KMS-11 (cell line): ENCODE results near the gene LMCD1.

Experiments
- H2AFZ ChIP-seq: fragments of 200-600 bp; sonication (generic); 2 replicates; pipeline ENCODE4 v1.6.1; 2016; ENCODE audit warnings: antibody characterized with exemption, mixed run types, low read depth
- H3K27ac ChIP-seq: fragments of 200-600 bp; sonication (generic); 2 replicates; pipeline ENCODE4 v1.6.1; 2016; ENCODE audit warnings: mild to moderate bottlenecking, mixed run types
- H3K27me3 ChIP-seq: fragments of 200-600 bp; sonication (generic); 2 replicates; pipeline ENCODE4 v1.6.1; 2017; ENCODE audit warnings: mild to moderate bottlenecking, low read depth, mixed run types, moderate library complexity; ENCODE audit not compliant: insufficient read depth
- H3K36me3 ChIP-seq: fragments of 200-600 bp; sonication (generic); 2 replicates; pipeline ENCODE4 v1.6.1; 2017; ENCODE audit warnings: mild to moderate bottlenecking, mixed run types; ENCODE audit not compliant: insufficient read depth
- H3K4me1 ChIP-seq: fragments of 200-600 bp; sonication (generic); 2 replicates; pipeline ENCODE4 v1.6.1; 2016; ENCODE audit warnings: mild to moderate bottlenecking, low read depth, mixed run types; ENCODE audit not compliant: poor library complexity, severe bottlenecking
- H3K4me2 ChIP-seq: fragments of 200-600 bp; sonication (generic); 2 replicates; pipeline ENCODE4 v1.7.0; 2016; ENCODE audit warnings: mild to moderate bottlenecking, mixed run types
- H3K4me3 ChIP-seq: fragments of 200-600 bp; sonication (generic); IDR thresholded peaks from 2 replicates; pipeline ENCODE4 v1.6.1; 2017; ENCODE audit warnings: low read depth, low read length, mixed read lengths; ENCODE audit not compliant: insufficient read depth
- H3K79me2 ChIP-seq: fragments of 200-600 bp; sonication (generic); 2 replicates; pipeline ENCODE4 v1.6.1; 2016; ENCODE audit warnings: low read depth, mixed run types; ENCODE audit not compliant: insufficient read depth
- H3K9ac ChIP-seq: fragments of 200-600 bp; sonication (generic); 2 replicates; pipeline ENCODE4 v1.6.1; 2016; ENCODE audit warnings: mild to moderate bottlenecking, mixed run types
- H4K20me1 ChIP-seq: fragments of 200-600 bp; sonication (generic); 2 replicates; pipeline ENCODE4 v1.6.1; 2016; ENCODE audit warnings: mild to moderate bottlenecking, mixed run types; ENCODE audit not compliant: insufficient read depth
- TF ChIP-seq, protein P1 (sequence below): fragments of 200-600 bp; sonication (generic); conservative IDR thresholded peaks from 2 replicates; pipeline ENCODE4 v1.6.1; 2017; ENCODE audit warnings: low read depth, mild to moderate bottlenecking, antibody characterized with exemption, low read length, moderate library complexity, mixed read lengths

LMCD1 gene

DNA sequence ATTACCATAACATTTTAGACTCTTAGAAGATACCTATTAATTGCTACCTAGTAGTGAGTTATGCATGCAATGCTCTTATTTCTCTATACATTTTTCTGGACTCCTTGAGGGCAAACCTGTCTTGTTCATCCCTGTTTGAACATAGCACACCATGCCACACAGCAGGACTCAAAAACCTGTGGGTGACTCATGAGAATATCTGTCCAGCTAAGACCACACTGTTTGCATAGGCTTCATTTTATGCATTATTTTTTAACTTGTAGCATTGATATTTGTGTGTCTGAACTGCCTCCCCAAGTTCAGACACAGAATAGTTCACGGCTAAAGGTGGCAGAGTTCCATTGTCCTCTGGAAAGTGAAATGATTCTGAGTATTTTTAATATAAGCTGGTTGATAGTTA lies 1.8 kb downstream of the LMCD1 start:
- Histone ChIP-seq H4K20me1 (no peaks in the 10 kb centered on the region), H3K27me3 (no peaks in the 10 kb centered on the region), H3K4me2 (no peak overlapping the region), H3K79me2 (no peaks in the 10 kb centered on the region), H3K9ac (no peak overlapping the region), H3K4me3 (no peak overlapping the region), H3K36me3 (no peaks in the 10 kb centered on the region), H3K27ac (no peak overlapping the region), H3K4me1 (no peaks in the 10 kb centered on the region), H2AFZ (no peak overlapping the region)
- TF ChIP-seq, protein P1, sequence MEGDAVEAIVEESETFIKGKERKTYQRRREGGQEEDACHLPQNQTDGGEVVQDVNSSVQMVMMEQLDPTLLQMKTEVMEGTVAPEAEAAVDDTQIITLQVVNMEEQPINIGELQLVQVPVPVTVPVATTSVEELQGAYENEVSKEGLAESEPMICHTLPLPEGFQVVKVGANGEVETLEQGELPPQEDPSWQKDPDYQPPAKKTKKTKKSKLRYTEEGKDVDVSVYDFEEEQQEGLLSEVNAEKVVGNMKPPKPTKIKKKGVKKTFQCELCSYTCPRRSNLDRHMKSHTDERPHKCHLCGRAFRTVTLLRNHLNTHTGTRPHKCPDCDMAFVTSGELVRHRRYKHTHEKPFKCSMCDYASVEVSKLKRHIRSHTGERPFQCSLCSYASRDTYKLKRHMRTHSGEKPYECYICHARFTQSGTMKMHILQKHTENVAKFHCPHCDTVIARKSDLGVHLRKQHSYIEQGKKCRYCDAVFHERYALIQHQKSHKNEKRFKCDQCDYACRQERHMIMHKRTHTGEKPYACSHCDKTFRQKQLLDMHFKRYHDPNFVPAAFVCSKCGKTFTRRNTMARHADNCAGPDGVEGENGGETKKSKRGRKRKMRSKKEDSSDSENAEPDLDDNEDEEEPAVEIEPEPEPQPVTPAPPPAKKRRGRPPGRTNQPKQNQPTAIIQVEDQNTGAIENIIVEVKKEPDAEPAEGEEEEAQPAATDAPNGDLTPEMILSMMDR, result no peak

DNA sequence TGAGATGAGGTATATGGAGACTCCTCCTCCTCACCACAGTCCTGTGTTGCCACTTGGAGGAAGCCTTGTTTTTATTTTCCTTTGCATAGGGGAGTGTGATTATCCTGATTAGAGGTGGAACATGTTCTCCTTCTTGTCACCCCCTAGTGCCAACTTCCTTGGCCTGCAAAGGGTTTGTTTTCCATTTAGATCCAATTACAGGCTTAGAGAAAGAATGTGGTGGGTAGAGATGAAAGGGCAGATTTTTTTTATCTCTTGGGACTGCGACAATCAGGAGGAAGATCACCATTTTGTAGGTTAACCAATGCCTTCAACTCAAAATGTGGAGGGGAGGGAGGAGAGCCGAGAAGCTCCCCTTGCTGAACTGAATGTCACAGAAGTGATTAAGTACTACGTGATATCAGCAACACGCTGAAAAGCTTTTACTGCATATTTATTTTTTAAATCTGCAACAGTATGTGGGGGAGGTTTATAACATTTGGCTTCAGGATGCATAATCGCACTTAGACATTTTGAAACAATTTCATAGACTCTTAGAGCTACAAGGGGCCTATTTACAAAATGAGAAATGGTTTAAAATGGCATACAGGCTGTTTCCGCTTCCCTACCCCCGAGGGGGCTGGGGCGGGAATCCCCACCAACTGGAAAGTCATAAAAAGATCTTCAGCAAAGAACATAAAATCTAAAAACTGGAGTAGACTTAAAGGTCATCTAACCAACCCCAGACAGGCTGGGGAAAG lies 2.4 kb downstream of the LMCD1 start:
- Histone ChIP-seq H3K4me1 (no peaks in the 10 kb centered on the region), H3K4me3 (no peak overlapping the region), H4K20me1 (no peaks in the 10 kb centered on the region), H3K79me2 (no peaks in the 10 kb centered on the region), H3K9ac (no peak overlapping the region), H2AFZ (no peak overlapping the region), H3K27ac (no peak overlapping the region), H3K27me3 (no peaks in the 10 kb centered on the region), H3K4me2 (no peak overlapping the region), H3K36me3 (no peaks in the 10 kb centered on the region)
- TF ChIP-seq, protein P1, result no peak

DNA sequence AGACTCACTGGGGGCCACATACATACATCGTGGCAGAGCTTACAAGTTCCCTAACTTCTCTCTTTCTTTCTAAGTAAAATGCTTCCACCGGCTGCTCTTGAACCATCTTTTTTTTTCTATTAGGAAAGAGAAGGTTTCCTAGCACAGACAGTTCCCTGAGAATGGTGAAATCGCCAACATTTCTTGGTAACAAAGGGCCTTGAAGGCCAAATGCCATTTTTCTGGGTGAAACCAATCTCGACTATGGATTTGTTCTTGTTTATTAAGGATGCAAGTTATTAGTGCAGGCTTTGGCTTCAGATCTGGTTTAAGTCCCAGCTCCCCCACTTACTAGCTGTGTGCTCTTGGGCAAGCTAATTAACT lies 3.0 kb downstream of the LMCD1 start:
- Histone ChIP-seq H3K27ac (no peak overlapping the region), H3K27me3 (no peaks in the 10 kb centered on the region), H4K20me1 (no peaks in the 10 kb centered on the region), H2AFZ (no peak overlapping the region), H3K79me2 (no peaks in the 10 kb centered on the region), H3K4me2 (no peak overlapping the region), H3K4me3 (no peak overlapping the region), H3K36me3 (no peaks in the 10 kb centered on the region), H3K9ac (no peak overlapping the region), H3K4me1 (no peaks in the 10 kb centered on the region)
- TF ChIP-seq, protein P1, result no peak

DNA sequence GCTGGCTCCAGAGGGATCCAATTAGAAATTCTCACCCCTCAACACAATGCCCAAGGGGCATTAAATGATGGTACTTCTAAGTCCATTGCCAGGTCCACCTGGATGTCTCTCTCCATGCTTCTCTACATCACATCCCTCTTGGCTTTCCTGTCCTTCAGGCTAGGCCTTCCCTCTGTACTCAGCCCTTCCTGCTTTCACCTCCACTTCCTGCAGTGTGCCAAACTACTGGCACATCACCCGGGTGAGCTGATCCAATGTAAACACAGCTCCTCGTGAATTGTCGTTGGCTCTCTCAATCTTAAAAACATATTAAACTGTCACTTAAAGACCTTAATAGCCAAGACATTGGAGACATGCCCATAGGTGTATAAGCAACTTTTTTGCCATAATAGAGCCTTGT lies 4.0 kb downstream of the LMCD1 start:
- Histone ChIP-seq H3K27ac (no peak overlapping the region), H3K4me1 (no peaks in the 10 kb centered on the region), H3K4me3 (no peak overlapping the region), H2AFZ (no peak overlapping the region), H3K9ac (no peak overlapping the region), H3K27me3 (no peaks in the 10 kb centered on the region), H3K79me2 (no peaks in the 10 kb centered on the region), H4K20me1 (no peaks in the 10 kb centered on the region), H3K36me3 (no peaks in the 10 kb centered on the region), H3K4me2 (no peak overlapping the region)
- TF ChIP-seq, protein P1, result no peak
